Stimulated activated CD4-positive, alpha-beta T cell treated with anti-CD3 and anti-CD28 coated beads, TNF-alpha, amount 100 ng/mL, for 4 hours (primary cell): Measurements from ENCODE around the gene CABCOCO1.

Source experiments
- DNase-seq, 3 experiments: peaks; one replicate each; pipeline ENCODE4 v3.0.0-alpha.2; 2020; ENCODE audit warnings: low read depth in 3 of 3

CABCOCO1 gene

DNA sequence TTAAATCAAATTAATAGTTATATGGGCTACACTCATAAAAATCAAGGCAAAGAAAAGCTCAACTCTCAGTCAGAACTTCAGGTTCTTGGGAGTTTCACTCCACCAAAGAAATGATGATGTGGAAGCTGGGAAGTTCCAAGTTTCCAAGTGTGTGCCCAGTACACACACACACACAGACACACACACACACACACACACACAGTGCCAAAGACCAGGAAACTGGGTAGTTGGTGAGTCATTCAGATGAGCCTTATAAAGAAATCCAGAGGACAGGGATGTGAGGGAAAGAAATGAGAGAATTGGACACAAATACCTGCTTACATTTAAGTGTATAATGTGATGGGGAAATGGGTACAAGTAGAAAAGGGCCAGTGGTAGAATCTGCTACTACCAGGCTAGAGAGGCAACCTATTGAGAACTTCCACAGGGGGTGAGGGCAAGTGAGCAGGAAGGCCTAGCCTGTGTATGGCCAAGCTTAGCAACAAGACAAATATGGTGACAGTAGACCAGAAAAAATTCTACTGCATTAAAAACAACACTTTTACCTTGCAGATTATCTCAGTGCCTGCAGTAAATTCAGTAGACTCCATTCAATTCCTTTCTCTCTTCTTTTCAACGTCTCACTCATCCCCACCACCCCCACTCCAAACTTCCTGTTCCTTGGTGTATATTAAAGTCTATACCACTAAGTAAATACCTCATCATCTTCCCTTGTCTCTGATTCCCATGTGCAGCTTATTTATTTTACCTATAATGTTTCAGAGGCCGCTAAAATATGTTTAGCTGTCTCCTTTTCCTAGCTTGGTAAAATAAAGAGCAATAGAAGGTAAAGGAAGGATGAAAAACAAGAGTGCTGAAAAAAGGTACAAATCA, 95.0 kb downstream of the CABCOCO1 start:
- DNase-seq = no peak

DNA sequence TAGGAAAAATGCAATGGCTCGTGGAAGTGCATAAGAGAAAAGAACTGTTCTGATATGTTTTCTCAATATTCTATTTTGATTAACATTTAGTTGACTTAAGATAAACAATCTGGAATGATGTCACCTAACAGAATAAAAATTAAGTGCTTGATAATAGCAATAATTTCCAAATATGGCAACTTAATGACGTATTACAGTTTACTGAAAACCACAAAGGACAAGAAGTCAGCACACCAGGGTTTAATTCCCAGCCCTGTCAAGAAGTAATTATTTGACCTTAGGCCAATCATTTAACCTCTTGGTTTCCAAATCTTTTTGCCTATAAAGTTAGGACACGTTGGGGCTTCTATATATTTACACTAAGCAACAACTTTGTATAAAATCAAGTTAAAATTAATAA, 95.7 kb downstream of the CABCOCO1 start:
- no peak for DNase-seq

- no peak for DNase-seq
Observed at GRCh38 chr10:61759751-61760150, 97.0 kb downstream of the CABCOCO1 start.

- no peak for DNase-seq
Observed at GRCh38 chr10:61760943-61761824, 98.5 kb downstream of the CABCOCO1 start.

DNA sequence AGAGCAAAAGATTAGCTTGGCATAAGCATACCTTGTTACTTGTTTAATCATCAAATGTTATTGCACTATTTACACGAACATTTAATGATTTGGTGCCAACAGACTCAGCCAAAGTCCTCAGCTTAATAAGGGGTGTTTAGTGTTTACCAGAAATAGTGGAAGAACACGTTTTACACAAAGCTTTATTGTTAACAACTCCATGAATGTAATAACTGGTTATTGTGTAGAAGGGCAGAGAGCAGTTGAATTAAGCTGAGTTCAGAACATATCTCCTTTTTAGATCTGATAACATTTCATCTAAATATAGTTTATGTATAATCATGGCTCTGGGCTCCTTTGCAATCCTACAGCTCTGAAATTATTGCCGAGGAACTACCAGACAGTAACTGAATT, 99.1 kb downstream of the CABCOCO1 start:
- no peak for DNase-seq

GRCh38 chr10:61763778-61764177, 101.0 kb downstream of the CABCOCO1 start:
- no peak for DNase-seq

- no peak for DNase-seq
Observed at GRCh38 chr10:61764486-61764885, 101.8 kb downstream of the CABCOCO1 start.

GRCh38 chr10:61765176-61766087, 102.7 kb downstream of the CABCOCO1 start:
- no peak for DNase-seq

DNA sequence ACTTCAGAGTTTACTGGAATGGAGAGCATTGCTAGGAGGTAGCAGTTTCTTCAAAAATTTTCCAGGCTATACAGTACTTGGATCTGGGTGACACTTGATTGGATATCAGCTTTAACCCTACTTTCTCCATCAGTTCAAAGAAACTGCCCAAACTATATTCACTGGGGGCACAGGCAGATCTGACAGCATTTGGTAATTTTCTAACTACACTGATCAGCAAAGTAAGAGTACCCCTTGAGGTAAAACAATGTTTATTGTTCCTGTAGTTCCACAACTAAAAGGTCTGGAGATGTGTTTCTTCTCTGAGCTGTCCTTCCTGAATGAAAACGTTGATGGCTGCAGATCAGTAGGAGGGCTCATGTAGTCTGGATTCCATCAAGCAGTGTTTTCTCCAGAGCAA, 104.2 kb downstream of the CABCOCO1 start:
- no peak for DNase-seq

DNA sequence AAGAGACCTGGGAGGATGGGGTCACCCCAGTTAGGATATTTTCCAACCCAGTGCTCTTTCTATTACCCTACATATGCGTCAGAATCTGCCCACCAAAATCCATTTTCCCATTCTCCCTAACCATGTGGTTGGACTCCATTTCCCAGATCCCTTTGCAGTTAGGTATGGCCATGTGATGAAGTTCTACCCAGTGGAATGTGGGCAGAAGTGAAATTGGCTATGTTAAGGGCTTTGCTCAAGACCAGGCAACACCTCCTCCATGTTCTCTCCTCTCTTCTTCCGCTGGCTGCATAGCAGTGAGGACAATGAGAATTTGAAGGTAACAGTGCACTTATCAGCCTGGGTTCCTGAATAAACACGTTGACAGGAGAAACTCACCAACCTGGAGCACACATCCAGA, 111.3 kb downstream of the CABCOCO1 start:
- DNase-seq = no peak

DNA sequence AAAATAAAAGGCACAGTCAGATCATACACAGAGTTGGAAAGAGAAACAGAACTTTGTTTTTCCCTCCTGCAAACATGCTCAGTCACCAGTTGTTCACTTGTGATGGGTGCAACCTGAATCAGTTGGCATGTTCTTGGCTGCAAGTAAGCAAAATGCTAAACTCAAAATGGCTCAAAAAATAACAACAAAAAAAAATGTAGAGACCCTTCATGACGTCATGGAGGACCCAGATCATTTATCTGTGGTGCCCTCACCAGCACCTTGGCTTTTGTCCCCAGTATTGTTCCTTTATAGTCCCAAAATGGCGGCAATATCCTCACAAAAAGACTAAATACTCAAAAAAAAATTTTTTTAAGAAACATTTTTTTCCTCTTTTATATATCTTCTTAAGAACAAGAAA, 112.4 kb downstream of the CABCOCO1 start:
- DNase-seq = no peak

DNA sequence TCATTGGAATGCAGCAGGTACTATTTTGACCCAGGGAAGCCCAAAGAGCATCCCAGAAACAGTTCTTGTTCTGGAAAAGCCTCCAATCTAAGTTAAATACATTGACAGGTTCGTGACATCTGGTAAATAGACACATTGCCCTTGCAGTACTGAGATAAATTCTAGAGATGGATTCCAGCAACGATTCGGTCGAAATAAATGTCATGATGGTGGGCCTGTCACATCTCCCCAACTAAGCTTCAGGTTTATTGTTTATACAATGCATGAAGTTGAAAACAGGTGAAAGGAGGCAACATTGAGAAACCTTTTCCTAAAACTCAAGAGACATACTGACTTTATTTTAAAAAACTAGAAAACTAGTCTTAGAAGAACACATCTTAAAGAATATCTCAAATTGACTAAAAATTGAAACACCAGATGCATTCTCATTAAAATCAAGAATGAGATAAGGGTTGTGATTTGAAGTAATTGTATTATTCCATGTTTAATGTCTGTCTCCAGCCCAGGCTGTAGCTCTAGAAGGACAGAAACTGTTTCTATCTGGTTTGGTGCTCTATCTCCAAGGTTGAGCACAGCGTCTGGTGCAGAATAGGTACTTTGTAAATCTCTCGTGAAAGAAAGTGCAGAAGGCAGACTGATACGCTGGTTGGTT, 114.0 kb downstream of the CABCOCO1 start:
- DNase-seq = no peak

- DNase-seq = no peak
Observed at GRCh38 chr10:61778137-61778536, 115.4 kb downstream of the CABCOCO1 start.

GRCh38 chr10:61779276-61779675, 116.5 kb downstream of the CABCOCO1 start:
- DNase-seq = no peak

DNA sequence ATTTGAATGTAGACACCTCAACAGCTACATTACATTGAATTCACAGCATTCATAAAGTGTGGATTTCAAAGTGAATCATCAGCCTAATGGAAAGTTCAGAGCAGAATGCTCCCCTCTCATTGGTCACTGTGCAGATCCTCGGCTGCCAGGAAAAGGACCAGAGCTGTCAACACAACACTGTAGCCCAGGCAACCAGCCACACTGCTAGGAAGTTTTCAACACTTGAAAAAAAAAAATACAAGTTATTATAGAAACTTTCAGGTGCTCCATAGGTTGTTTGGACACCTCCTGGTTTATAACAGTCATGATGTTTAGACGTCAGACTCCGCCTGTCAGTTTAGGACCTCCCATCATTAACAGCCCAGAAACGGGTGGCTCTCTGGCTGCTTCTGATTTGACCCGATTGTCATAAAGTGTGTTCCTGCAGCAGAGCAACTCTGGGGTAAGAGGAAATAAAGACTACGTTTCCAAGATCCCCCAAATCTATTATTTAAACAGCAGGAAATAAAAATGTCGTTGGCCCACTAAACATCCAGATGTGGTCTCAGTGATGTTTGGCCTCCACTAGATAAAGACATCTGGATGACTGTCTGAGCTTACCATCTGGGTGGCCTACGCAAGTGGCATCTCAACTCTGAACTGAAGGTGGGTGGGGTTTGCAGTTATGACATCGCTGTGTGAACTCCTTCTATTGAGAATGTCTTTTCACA, 117.4 kb downstream of the CABCOCO1 start:
- no peak for DNase-seq

DNA sequence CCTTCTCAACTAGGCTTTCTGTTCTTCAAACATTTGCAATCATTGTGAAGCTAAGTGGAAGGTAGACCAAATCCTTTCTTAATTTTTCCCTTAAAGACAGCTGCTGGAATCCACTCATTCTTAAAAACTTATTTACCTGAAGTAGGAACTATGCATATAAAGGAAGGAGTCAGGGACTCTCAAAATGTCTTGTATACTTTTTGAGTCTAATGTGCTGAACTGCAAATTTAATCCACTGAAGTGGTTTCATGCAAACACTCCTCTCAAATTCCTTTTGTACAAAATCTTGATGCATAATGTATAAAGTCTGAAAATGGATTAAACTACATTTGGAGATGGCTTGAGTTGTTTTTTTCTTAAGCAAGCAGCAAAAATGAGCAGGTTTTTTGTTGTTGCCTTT, 118.0 kb downstream of the CABCOCO1 start:
- no peak for DNase-seq

GRCh38 chr10:61781969-61782403, 119.3 kb downstream of the CABCOCO1 start:
- DNase-seq = no peak

GRCh38 chr10:61784354-61785133, 121.8 kb downstream of the CABCOCO1 start:
- DNase-seq = no peak

- DNase-seq = no peak
Observed at GRCh38 chr10:61785473-61786105, 122.9 kb downstream of the CABCOCO1 start.
